ENCODE measurements around the gene COL15A1. TPM values are rescaled to one million over a fixed set of nuclear protein-coding genes. Genes with fewer than 3 reads are reported as not detected.

COL15A1 gene
- total RNA-seq, 4 donors from 2014 or later: 20.7 to 98.5 (median 55.0) TPM

- ATAC-seq (ENCODE audit: low FRiP score): no peak
- TF ChIP-seq CTCF (IDR thresholded peaks at IDR 0.05): no peak
- no peak for DNase-seq (ENCODE audit: low spot score)
These were observed 113.4 kb downstream of the COL15A1 start for GRCh38 chr9:99056886-99057664.

- ATAC-seq (ENCODE audit: low FRiP score): no peak
- no peak for TF ChIP-seq CTCF (IDR thresholded peaks at IDR 0.05)
- no peak for DNase-seq (ENCODE audit: low spot score)
These were observed 114.2 kb downstream of the COL15A1 start for GRCh38 chr9:99057665-99058625.

- ATAC-seq (ENCODE audit: low FRiP score) (peak; percentile 41), DNase-seq (ENCODE audit: low spot score) (no peak)
- no peak for TF ChIP-seq CTCF (IDR thresholded peaks at IDR 0.05)
These were observed 115.5 kb downstream of the COL15A1 start for GRCh38 chr9:99058964-99059921.

- no peak for DNase-seq (ENCODE audit: low spot score)
- ATAC-seq (ENCODE audit: low FRiP score): no peak
- no peak for TF ChIP-seq CTCF (IDR thresholded peaks at IDR 0.05)
These were observed 116.9 kb downstream of the COL15A1 start for GRCh38 chr9:99060621-99061020.

GRCh38 chr9:99062549-99062948 is 118.8 kb downstream of the COL15A1 start:
- no peak for TF ChIP-seq CTCF (IDR thresholded peaks at IDR 0.05)
- DNase-seq (ENCODE audit: low spot score) (no peak), ATAC-seq (ENCODE audit: low FRiP score) (no peak)

DNA sequence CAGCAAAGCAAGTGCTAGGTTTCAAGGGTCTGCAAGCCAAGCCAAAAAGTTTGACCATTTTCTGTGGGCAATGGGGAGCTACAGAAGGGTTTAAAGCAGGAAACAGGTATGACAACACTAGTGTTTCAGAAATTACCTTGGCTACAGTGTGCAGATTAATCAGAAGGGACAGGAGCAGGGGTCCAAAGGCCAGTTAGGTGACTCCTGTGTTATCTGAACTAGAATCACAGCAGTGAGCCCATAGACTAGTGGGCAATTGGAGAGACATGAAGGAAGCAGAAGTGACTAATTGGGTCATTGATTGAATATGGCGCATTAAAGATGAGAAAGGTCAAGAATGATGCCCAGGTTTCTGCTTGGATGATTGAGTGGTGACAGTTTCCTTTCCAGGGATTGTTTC is 119.8 kb downstream of the COL15A1 start:
- DNase-seq (ENCODE audit: low spot score) (no peak), ATAC-seq (ENCODE audit: low FRiP score) (no peak)
- TF ChIP-seq CTCF (IDR thresholded peaks at IDR 0.05): no peak
